Measurements from ENCODE around the gene STMND1. TPM values are rescaled to one million over a fixed set of nuclear protein-coding genes. Genes with fewer than 3 reads are reported as not detected.
"Not testable (repeated sequence)": the region's sequence is repeated elsewhere in the genome, so short reads cannot be mapped to it uniquely, and the experiment has no call there.

The STMND1 gene
- total RNA-seq, 2 donors from 2014 or later: not detected

DNA sequence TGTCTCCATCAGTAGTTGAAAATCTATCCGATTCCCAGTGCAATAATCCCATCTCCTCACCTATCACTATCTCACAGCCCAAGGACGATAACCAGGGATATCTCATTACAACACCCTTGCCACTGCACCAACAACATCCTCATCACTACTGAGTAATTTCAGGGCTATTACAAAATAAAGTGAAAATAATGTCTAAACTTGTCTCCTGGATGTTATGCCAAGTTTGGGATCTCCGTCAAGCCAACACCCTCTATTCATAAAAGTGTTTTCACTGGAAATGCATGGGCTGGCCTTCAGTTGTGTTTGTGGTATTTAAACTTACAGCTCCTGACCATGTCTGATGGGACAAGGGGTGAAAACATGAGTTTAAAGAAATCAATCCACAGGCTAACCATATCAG, 42.0 kb upstream of the STMND1 start:
- no peaks in the 10 kb centered on the region for H3K9me3 ChIP-seq
- no peak overlapping the region for H3K4me3 ChIP-seq
- no peaks in the 10 kb centered on the region for H3K36me3 ChIP-seq
- no peaks in the 10 kb centered on the region for H3K27me3 ChIP-seq
- TF ChIP-seq, protein P1, sequence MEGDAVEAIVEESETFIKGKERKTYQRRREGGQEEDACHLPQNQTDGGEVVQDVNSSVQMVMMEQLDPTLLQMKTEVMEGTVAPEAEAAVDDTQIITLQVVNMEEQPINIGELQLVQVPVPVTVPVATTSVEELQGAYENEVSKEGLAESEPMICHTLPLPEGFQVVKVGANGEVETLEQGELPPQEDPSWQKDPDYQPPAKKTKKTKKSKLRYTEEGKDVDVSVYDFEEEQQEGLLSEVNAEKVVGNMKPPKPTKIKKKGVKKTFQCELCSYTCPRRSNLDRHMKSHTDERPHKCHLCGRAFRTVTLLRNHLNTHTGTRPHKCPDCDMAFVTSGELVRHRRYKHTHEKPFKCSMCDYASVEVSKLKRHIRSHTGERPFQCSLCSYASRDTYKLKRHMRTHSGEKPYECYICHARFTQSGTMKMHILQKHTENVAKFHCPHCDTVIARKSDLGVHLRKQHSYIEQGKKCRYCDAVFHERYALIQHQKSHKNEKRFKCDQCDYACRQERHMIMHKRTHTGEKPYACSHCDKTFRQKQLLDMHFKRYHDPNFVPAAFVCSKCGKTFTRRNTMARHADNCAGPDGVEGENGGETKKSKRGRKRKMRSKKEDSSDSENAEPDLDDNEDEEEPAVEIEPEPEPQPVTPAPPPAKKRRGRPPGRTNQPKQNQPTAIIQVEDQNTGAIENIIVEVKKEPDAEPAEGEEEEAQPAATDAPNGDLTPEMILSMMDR (IDR thresholded peaks at IDR 0.05): no peak
- H3K4me1 ChIP-seq: peaks cover 0 to 9% of the 10 kb centered on the region in 2 donors
- no peak for DNase-seq (ENCODE audit: low spot score)
- H3K27ac ChIP-seq: no peak overlapping the region

DNA sequence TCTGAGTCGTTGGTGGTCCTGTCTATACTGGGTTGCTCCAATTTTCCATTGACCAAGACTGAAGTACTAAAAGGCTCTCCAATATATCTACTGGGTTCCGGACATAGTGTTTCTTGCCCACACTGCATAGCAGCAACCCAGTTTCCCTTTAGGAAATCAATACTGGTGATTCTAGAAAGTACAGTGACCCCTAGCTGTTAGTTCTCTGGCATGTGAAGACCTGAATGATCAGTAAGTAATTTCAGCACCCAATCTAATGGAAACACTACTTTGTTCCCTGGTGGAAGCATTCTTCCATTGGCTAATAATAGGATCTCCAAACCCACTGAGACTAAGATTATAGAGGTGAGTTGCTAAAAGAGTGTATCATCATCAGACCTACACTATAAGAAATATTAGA, 40.8 kb upstream of the STMND1 start:
- TF ChIP-seq, protein P1 (IDR thresholded peaks at IDR 0.05): no peak
- Histone ChIP-seq H3K4me1 (peaks cover 0 to 9% of the 10 kb centered on the region in 2 donors), H3K4me3 (no peak overlapping the region), H3K9me3 (no peaks in the 10 kb centered on the region), H3K36me3 (no peaks in the 10 kb centered on the region), H3K27me3 (no peaks in the 10 kb centered on the region), H3K27ac (no peak overlapping the region)
- no peak for DNase-seq (ENCODE audit: low spot score)

DNA sequence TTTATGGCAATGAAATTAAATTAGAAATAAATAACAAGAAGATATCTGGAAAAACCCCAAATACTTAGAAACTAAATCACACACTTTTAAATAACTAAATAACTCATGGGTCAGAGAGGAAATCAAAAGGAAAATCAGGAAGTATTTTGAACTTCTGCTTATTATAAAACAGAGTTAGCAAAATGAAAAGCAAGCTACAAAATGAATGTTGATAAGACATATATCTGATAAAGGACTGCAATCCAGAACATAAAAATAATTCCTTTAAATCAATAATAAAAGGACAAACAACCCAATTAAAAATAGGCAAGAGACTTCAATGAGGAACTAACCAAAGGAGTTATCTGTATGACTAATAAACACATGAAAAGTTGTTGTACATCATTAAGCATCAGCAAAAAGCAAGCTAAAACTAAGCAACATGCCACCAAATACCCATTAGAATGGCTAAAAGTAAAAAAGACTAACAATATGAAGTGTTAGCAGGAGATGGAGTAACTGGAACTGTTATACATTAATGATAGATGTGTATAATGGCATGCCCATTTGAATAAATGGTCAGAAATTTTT, 38.9 kb upstream of the STMND1 start:
- DNase-seq (ENCODE audit: low spot score): no peak
- H3K36me3 ChIP-seq: no peaks in the 10 kb centered on the region
- H3K4me3 ChIP-seq: no peak overlapping the region
- no peaks in the 10 kb centered on the region for H3K9me3 ChIP-seq
- H3K27me3 ChIP-seq: no peaks in the 10 kb centered on the region
- TF ChIP-seq, protein P1 (IDR thresholded peaks at IDR 0.05): no peak
- no peak overlapping the region for H3K27ac ChIP-seq
- H3K4me1 ChIP-seq: peaks cover 0 to 9% of the 10 kb centered on the region in 2 donors

DNA sequence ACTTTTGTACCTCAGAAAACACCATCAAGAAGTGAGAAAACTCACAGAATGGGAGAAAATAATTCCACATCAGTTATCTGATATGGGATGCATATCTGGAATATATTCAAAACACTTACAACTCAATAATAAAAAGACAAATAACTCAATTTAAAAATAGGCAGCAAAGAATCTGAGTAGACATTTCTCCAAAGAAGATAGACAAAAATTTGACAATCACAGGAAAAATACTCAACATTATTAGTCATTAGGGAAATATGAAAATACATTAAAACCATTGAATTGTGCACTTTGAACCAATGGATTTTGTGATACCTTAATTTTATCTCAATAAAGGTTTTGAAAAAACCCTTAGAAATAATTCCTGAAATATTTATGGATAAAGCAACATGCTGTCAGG, 36.9 kb upstream of the STMND1 start:
- H3K4me1 ChIP-seq: no peaks in the 10 kb centered on the region
- H3K27ac ChIP-seq: no peak overlapping the region
- TF ChIP-seq, protein P1 (IDR thresholded peaks at IDR 0.05): no peak
- no peaks in the 10 kb centered on the region for H3K27me3 ChIP-seq
- no peak for DNase-seq (ENCODE audit: low spot score)
- no peaks in the 10 kb centered on the region for H3K9me3 ChIP-seq
- H3K36me3 ChIP-seq: no peaks in the 10 kb centered on the region
- no peak overlapping the region for H3K4me3 ChIP-seq

DNA sequence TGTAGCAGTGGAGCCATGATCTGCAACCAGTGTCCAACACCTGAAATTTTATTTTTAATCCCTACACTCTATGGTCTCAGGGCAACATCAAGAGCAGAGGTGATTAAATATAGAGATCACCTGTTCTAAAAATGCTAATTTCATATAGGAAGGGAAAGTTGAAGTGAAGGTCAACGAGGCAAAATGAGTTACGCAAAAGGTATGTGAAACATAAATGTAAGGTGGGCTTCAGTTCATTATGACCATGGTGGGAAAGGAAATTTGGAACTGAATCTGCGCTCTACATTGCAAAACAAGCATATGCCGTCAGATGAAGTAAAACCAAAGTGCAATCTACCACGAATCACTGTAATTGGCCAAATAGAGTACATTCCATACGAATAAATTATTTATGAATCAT, 35.2 kb upstream of the STMND1 start:
- H3K36me3 ChIP-seq: no peaks in the 10 kb centered on the region
- no peak for DNase-seq (ENCODE audit: low spot score)
- H3K27me3 ChIP-seq: no peaks in the 10 kb centered on the region
- no peak overlapping the region for H3K4me3 ChIP-seq
- no peak overlapping the region for H3K27ac ChIP-seq
- TF ChIP-seq, protein P1 (IDR thresholded peaks at IDR 0.05): no peak
- H3K4me1 ChIP-seq: no peaks in the 10 kb centered on the region
- no peaks in the 10 kb centered on the region for H3K9me3 ChIP-seq

DNA sequence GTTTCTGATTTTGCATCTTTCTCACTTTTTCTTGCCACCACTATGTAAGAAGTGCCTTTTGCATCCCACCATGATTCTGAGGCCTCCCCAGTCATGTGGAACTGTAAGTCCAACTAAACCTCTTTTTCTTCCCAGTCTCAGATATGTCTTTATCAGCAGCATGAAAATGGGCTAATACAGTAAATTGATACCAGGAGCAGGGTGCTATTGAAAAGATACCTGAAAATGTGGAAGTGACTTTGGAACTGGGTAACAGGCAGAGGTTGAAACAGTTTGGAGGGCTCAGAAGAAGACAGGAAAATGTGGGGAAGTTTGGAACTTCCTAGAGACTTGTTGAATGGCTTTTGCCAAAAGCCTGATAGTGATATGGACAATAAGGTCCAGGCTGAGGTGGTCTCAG, 32.9 kb upstream of the STMND1 start:
- not testable (repeated sequence) for H3K4me1 ChIP-seq; H3K27me3 ChIP-seq; DNase-seq (ENCODE audit: low spot score); H3K4me3 ChIP-seq; H3K9me3 ChIP-seq; H3K36me3 ChIP-seq; H3K27ac ChIP-seq

DNA sequence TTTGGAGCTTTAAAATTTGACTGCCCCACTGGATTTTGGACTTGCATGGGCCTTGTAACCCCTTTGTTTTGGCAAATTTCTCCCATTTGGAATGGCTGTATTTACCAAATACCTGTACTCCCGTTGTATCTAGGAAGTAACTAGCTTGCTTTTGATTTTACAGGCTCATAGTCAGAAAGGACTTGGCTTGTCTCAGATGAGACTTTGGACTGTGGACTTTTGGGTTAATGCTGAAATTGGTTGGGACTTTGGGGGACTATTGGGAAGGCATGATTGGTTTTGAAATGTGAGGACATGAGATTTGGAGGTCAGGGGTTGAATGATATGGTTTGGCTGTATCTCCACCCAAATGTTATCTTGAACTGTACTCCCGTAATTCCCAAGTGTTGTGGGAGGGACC, 31.4 kb upstream of the STMND1 start:
- DNase-seq (ENCODE audit: low spot score); H3K27me3 ChIP-seq; H3K4me1 ChIP-seq; H3K9me3 ChIP-seq; H3K4me3 ChIP-seq; H3K27ac ChIP-seq; H3K36me3 ChIP-seq: not testable (repeated sequence)

DNA sequence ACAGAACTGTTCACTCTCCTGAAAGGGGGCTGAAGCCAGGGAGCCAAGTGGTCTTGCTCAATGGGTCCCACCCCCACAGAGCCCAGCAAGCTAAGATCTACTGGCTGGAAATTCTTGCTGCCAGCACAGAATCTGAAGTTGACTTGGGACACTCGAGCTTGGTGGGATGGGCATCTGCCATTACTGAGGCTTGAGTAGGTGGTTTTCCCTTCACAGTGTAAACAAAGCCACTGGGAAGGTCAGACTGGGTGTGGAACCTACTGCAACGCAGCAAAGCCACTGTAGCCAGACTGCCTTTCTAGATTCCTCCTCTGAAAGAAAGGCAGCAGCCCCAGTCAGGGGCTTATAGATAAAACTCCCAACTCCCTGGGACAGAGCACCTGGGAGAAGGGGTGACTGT, 28.3 kb upstream of the STMND1 start:
- not testable (repeated sequence) for H3K27me3 ChIP-seq; H3K9me3 ChIP-seq; H3K36me3 ChIP-seq; DNase-seq (ENCODE audit: low spot score); H3K4me1 ChIP-seq; H3K27ac ChIP-seq; H3K4me3 ChIP-seq

Data from right atrium auricular region (tissue), 2 donors.